Gastroesophageal sphincter (tissue), 3 donors: ENCODE data around the gene GALNS.

Source experiments
- EP300 ChIP-seq: sonication (generic); formaldehyde crosslinking; IDR thresholded peaks from one replicate; pipeline ENCODE4 v1.6.1; 2017; ENCODE audit warnings: antibody characterized with exemption, mild to moderate bottlenecking
- TF ChIP-seq, protein P1 (sequence below), 4 experiments: fragments of 200-600 bp in 2 of 4; fragments of 450-650 bp in 2 of 4; sonication (generic) in 1 of 4; IDR thresholded peaks; one replicate each; pipeline ENCODE4 v1.5.1; 2017 to 2019; ENCODE audit warnings: antibody characterized with exemption in 4 of 4, mild to moderate bottlenecking in 2 of 4, moderate library complexity in 2 of 4

DNA sequence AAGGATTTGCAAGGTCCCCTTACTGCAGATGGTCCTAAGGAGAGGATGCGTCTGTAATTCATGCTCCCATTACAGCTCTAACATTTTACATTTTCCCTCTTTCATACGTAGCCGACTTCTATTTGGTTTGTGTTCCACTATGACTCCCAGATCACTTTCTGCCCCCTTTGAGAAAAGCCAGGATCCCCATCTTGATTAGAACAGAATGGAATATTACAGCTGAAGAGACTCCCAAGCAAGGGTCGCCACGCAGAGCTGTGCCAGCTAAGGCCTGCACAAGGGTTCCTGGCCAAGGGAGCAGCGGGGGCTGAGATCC, 56.5 kb downstream of the GALNS start:
- TF ChIP-seq, protein P1, sequence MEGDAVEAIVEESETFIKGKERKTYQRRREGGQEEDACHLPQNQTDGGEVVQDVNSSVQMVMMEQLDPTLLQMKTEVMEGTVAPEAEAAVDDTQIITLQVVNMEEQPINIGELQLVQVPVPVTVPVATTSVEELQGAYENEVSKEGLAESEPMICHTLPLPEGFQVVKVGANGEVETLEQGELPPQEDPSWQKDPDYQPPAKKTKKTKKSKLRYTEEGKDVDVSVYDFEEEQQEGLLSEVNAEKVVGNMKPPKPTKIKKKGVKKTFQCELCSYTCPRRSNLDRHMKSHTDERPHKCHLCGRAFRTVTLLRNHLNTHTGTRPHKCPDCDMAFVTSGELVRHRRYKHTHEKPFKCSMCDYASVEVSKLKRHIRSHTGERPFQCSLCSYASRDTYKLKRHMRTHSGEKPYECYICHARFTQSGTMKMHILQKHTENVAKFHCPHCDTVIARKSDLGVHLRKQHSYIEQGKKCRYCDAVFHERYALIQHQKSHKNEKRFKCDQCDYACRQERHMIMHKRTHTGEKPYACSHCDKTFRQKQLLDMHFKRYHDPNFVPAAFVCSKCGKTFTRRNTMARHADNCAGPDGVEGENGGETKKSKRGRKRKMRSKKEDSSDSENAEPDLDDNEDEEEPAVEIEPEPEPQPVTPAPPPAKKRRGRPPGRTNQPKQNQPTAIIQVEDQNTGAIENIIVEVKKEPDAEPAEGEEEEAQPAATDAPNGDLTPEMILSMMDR (IDR thresholded peaks at IDR 0.05) = no peak
- TF ChIP-seq EP300 = no peak
